GM18511 (cell line): ENCODE results near the gene NF1.
"Not testable (repeated sequence)": the region's sequence is repeated elsewhere in the genome, so short reads cannot be mapped to it uniquely, and the experiment has no call there.

Experiments used
- ATAC-seq: cut with Tn5 transposase; IDR thresholded peaks from one replicate; pipeline ENCODE4 v1.9.1; 2021; ENCODE audit warnings: mild to moderate bottlenecking, moderate library complexity; ENCODE audit not compliant: unreplicated experiment

NF1 gene

GRCh38 chr17:31251105-31251969 lies 156.6 kb downstream of the NF1 start:
- ATAC-seq = no peak

DNA sequence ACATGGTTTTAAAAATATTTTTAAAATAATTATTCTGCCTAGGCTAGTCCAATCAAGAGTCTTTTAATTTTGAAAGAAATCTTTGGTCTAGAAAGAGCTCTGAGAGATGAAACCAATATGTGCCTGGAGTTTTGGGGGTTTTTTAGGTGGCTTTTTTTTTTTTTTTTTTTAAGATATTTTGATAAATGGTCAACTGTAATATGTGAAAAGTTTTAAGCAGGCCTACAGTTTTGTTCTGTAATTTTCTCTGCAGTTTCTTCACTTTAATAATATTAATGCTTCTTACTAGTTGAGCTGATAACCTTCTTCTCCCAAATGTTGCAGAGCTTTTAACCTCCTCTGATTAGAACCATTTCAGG lies 157.2 kb downstream of the NF1 start:
- no peak for ATAC-seq

DNA sequence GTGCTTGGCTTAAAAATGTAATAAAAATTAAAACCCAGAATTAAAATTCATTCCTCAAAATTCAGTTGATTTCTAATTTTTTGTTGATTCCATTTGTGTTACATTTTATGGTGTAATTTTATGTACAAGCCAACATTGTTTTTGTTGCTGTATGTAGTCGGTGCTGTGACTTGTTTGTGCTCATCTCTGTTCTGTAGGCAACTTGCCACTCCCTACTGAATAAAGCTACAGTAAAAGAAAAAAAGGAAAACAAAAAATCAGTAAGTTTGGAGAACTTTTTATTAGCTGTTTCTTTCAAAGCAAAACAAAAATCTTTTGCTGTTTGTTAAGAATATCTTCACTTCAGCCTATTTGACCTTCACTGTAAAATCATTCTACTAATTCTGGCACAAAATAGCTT lies 158.0 kb downstream of the NF1 start:
- ATAC-seq = no peak

GRCh38 chr17:31254654-31255053 lies 159.9 kb downstream of the NF1 start:
- ATAC-seq = no peak

DNA sequence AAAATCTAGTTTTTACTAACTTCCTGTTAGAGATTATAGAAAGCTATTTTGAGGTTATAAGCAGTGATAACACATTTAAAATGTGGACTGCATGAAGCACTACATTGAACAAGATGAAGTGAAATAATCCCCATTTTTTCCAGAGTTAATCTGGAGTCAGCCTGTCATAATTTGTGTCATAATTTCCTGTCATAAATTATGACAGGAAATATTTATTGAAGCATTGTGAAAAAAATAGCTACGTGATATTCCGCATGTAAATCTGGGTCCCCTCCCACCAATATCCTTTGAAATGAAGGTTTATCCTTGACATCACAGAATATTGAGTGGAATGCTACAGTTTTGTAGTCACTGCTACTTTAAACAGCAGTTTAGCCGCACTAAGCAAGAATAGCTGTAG lies 162.2 kb downstream of the NF1 start:
- no peak for ATAC-seq

DNA sequence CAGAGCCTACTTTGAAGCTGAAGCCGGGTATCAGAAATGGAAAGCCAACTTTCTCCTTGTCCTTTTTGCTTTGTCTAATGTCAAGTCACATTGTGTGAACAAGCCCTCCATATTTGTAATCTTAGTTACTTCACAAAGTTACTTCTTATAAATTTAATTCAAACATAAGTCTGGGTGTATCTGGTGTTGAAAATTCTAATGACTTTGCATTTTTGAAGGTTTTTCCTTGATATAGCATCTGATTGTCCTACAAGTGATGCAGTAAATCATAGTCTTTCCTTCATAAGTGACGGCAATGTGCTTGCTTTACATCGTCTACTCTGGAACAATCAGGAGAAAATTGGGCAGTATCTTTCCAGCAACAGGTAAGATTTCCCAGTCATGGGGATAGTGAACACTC lies 165.4 kb downstream of the NF1 start:
- no peak for ATAC-seq

GRCh38 chr17:31261601-31262000 lies 166.8 kb downstream of the NF1 start:
- ATAC-seq = no peak

DNA sequence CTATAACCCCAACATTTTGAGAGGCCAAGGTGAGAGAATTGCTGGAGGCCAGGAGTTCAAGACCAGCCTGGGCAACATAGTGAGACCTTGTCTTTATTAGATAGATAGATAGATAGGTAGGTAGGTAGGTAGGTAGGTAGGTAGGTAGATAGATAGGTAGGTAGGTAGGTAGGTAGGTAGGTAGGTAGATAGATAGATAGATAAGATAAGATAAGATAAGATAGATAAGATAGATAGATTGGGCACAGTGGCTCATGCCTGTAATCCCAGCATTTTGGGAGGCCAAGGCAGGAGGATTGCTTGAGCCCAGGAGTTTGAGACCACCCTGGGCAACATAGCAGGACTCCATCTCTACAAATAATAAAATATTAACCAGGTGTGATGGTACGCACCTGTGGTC lies 168.1 kb downstream of the NF1 start:
- not testable (repeated sequence) for ATAC-seq

DNA sequence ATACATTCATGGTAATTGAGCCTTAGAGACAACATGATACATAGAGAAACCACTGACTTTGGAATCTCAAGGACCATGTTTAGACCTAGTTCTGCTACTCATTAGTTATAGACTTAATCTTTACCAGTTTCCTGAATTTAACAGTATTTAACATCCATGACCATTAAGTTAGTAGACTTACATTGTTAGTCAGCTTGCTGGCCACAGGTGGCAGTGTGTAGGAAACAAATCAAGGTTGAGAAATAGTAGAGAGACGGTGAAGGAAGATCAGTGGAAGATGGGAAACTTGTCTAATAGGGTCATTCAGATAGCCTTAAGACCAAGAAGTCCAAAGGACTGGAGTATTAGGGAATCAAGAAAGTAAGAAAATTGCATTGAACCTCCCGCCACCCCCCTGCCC lies 171.3 kb downstream of the NF1 start:
- ATAC-seq = no peak

DNA sequence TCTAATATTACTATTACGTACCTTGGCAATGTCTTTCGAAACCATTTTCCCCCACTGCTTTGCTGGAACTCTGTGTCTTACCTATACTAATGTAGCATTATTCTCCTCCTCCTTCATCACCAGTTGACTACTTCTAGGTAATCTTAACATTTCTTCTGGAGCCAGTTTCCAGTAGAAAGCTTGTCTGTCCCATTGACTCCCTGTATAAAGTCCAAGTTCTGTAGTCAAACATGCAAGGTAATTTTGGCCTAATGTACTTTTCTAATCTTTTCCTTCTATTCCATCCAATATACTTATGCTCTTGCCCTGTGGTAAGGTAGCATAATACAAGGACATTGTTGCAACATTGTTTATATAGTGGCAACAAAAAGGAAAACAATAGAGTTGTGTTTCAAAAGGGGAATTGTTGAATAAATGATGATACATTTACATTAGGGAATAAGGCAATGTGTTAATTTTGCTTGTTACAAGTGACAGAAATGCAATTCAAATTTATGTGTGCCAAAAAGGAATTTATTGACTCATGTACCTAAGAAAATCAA lies 174.3 kb downstream of the NF1 start:
- ATAC-seq = no peak

GRCh38 chr17:31269578-31269983 lies 174.8 kb downstream of the NF1 start:
- ATAC-seq = no peak

GRCh38 chr17:31272236-31272635 lies 177.5 kb downstream of the NF1 start:
- no peak for ATAC-seq

GRCh38 chr17:31272803-31273202 lies 178.0 kb downstream of the NF1 start:
- ATAC-seq = no peak

DNA sequence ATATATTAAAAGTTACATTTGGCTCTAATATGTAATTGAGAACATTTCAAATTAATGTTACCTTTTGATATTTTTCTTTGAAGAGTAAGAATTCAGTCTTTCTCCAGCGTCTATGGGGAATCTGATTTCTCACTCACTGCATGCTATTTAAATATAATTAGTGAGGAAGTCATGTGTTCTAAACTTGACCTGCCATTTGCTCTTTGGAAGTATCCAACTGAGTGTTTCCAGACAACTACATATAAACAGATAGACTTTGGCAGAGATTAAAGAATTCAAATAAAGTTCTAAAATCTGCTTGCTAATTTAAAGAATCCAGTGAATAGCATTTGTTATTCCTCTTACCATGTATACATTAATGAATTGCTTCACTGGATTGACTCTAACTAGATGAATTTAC lies 178.7 kb downstream of the NF1 start:
- no peak for ATAC-seq

DNA sequence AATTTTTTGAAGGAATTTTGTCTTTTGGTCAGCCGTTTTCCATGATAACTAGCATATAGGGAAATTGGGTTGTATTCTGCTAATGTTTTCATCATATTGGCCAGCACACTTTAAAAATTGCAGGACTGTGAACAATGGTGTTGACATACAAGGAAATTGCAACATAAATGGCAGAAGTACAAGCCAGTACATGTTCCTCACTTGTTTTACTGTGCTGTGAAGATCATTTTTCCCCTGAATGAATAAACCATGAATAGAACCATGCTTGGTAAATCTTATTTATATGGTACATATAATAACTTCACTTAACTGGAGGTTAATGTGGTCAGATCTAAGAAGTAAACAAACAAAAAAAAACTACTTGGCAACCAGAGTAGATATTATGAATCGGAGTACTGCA lies 179.5 kb downstream of the NF1 start:
- ATAC-seq = no peak

DNA sequence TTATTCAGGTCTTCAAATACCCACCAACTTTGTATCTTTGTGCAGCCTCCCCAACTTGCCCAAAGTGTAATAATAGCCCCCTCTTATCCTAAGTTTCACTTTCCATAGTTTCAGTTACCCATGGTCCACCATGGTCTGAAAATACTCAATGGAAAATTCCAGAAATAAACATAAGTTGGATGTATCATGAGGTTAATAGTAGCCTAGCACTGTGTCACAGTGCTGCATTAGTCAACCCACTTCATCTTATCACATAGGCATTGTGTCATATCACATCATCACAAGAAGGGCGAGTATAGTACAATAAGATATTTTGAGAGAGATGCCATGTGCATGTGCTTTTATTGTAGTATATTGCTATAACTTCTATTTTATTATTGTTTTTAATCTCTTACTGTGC lies 180.3 kb downstream of the NF1 start:
- no peak for ATAC-seq

GRCh38 chr17:31279401-31279800 lies 184.6 kb downstream of the NF1 start:
- ATAC-seq = no peak

DNA sequence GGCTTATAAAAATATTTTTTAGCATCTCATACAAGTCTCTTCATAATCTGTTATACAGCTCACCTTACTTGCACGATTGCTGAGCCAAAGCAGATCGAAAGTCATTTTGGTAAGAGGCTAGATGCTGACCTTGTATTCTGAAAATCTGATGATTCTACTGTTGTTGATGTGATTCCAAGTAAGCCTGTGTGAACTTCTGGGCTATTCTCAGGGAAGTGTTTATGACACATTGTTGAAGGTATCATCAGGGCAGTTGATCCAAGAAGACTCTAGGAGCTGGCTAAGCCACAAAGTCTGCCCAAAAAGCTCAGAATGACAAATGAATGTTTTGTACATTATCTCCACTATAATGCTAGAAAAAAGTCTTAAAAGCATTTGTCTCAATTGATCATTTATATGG lies 186.3 kb downstream of the NF1 start:
- ATAC-seq = no peak

- no peak for ATAC-seq
These were observed 189.1 kb downstream of the NF1 start for GRCh38 chr17:31283841-31284240.

GRCh38 chr17:31286587-31286986 lies 191.8 kb downstream of the NF1 start:
- no peak for ATAC-seq

- ATAC-seq = not testable (repeated sequence)
These were observed 193.2 kb downstream of the NF1 start for GRCh38 chr17:31287932-31288331.

DNA sequence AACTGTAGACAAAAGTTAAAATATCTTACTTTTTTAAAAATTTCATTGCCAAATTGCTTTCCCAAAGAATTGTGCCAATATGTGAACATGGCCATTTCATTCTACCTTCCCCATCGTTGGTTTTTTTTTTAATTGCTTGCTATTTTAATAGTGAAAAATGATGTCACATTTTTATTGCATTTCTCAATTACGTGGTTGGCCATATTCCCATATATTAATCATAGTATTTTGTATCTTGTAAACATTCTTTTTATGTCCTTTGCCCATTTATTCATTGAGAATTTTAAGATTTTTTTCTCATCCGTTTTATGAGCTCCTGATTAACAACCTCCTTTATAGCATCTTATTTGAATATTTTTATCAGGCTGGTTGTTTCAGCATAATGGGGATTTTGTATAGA lies 195.0 kb downstream of the NF1 start:
- no peak for ATAC-seq

DNA sequence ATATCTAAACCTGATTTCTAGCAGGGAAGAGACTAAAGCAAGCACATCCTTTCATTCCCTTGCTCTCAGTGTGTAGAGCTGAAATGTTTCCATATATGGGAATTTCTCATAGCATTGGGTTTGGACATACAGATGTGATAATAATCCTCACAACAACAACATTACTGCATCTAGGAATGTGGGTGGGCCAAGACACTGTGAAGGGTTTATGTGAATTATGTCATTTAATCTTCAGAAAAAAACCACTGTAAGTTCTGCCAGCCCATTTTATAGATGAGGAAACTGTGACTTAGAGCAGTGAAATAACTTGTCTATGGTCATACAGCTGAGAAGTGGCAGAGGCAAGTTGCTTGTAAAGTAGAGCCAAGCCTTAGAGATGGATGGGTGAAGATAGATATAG lies 197.0 kb downstream of the NF1 start:
- ATAC-seq = no peak
